Activated CD4-positive, CD25-positive, alpha-beta regulatory T cell treated with anti-CD3 and anti-CD28 coated beads, Interleukin-2, amount 50 U/mL, for 72 hours (primary cell): Measurements from ENCODE around the gene CENPP.

ENCODE experiments used
- DNase-seq: peaks from one replicate; pipeline ENCODE4 v3.0.0; 2021

Gene CENPP

DNA sequence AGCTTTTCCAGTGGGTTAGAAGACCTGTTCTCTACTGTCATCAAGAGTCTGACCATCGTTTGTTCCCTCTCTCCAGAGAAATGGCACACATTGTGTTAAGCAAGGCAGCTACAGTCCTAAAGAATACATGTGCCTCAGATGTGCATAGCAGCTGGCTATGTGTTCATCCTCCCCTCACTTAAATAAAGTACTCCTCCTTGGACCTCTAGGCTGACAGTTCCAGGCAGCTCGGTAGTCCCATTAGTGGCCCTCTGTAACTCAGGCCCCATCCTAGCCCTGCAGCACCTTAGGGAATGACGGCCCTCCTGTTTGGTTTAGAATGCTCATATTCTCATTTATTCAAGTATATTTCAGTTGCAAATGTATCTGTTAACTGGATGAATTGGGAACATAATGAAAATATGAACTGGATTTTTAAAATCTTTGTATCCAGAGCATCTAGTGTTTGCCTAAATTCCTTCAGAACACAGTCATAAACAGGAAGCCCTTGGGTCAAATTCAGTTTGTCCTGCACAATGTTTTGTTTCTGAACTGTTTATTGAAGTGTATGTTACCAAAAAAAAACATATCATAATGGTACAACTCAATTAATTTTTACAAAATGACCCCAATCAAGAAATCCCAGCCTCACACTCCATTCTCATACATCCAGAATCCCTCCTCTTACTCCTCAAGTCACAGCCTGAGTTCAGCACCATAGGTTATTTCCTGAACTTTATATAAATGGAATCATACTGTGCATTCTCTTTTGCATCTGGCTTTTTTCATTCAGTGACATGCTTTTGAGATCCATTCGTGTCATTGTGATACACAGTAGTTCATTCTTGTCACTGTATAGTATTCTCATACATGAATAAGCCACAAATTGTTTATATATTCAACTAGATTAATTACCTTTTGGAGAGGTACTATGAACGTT, 158.1 kb downstream of the CENPP start:
- DNase-seq = no peak

DNA sequence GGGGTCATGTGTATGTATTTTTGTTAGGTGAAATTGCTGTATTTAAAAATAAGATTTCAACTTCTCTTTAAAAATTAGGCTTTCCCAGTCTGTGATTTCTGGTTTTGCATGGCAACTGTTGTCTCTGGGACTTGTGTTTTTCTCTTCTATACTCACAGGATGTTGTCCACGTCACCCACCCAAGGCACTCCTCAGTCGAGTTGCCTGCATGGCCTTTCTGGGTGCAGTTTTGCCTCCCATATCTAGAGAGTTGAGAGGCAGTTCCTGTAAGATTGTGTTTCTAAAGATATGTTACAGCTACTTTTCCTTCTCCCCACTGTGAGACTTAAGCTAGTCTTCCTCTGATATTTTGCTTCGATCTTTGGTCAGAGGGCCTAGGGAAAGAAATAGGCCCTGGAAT, 158.8 kb downstream of the CENPP start:
- no peak for DNase-seq

DNA sequence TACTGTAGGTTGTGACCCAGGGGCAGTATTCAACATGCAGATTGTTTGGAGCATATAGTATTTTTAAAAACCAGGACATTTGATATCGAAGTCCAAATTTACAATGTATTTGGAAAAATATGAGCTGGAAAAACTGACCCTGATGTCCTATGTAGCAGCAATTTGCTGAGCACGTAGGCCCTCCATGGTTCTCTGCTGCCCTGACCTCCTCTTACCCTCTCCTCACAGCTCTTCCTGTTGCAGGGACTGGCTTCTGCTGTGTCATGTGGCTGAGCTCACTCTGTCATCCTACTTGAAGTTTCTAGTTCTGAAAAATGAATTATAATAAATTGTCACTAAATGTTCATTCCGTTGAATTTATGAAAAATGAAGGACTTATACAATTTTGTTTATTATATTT, 160.6 kb downstream of the CENPP start:
- no peak for DNase-seq

DNA sequence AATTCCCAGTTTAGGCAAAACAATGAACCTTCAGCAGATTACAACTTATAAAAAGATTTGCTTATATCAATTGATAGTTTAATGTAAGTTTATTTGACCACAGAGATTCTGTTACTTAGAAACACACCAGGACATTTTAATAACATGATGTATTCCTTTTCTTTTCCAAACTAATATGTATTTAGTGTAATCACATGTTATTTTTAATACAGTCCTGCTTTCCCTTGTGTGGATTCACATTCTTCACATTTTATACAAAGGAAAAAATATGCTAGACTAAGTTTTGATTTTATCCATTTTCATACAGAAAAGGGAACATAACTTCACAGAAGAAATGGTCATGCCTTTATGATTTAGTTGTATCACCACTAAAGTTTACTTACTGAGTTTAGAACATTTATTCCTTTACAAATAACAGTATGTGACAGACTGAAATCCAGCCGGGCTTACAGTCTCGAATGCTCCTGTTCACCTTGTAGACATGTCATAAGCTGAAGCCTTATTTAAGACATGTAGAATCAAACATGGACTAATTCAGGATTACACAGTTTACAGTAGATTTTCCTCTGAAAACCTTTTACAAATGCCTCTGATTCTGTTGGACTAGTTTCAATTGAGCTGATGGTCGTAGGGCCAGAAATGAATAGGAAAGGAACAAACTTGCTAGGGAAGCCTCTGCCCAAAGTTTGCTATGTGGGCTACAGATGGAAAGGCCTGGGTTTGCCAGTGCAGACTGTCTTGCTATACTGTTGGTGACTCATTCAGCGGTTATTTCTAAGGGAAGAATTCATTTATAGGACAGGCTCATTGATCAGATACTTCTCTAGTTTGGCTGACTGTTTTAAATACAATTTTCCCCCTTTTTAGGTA, 163.2 kb downstream of the CENPP start:
- DNase-seq = no peak

DNA sequence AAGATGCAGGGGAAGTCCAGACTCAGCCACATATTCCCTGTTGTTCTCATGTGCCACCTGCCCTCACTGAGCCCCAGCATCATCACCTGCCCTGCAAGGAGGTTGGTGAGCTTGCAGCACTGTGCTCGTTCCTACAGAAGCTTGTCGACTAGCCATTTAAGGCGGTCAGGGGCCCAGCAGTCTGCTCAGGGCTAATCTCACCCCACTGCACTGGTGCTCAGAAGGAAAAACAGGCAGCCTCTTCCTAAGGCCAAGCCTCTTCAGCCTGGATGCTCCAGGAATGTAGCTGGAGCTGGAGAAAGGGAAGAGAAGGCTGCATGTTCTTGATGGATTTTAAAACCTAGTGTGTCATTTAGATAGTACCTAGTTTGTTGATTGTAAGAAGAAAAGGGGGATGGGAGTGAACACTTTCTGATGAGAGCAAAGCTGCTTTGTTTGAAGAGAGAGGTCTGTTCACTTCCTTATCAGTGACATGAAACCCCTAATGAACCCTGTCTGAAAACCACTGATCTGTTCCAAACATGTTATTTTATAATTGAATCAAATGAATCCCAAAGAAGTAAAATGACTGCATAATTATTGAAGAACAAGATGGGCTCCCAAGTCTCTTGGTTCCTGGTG, 167.1 kb downstream of the CENPP start:
- DNase-seq = no peak

DNA sequence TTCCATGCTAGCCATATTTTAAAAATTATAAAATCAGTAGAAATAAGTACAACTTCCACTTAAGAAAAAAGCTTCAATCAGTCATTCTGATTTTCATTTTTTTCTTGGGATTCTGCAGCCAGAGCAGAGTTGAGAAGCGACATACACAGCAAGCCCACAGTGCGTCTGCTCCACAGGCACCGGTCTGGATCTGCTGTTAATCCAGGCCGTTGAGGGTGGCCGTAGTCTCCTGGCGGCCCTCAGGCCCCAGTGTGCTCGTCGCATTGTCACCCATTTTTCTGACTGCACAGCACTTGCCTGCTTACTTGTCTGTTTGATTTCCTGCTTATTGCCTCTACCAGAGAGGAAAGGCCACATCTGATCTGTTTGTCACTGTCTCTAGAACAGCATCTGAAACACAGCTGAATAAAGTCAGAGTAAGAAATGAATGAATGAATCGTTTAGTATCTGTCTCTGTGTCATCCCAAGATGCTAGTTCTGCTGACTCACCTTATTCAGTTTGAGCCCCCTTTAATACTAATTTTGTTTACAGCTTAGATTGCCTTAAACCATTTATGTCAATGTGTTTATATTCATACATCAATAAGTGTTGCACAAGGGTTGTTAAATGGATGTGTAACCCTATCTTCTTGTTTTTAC, 168.1 kb downstream of the CENPP start:
- DNase-seq = no peak

DNA sequence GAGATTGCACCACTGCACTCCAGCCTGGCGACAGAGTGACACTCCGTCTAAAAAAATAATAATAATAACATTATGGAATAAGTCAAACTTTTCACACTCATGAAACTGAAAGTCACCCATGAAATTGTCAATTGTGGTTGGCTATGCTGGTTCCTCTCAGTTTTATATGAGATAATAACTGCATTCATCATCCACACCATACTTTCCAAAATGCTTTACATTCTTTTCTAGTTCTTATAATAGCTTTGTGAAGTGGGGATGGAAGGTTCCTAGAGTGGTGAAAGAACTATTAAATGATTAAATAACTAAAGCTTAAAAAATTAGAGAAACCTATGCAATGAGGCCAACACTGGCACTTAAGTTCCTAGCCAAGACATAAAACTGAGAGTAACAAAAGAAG, 169.1 kb downstream of the CENPP start:
- no peak for DNase-seq

DNA sequence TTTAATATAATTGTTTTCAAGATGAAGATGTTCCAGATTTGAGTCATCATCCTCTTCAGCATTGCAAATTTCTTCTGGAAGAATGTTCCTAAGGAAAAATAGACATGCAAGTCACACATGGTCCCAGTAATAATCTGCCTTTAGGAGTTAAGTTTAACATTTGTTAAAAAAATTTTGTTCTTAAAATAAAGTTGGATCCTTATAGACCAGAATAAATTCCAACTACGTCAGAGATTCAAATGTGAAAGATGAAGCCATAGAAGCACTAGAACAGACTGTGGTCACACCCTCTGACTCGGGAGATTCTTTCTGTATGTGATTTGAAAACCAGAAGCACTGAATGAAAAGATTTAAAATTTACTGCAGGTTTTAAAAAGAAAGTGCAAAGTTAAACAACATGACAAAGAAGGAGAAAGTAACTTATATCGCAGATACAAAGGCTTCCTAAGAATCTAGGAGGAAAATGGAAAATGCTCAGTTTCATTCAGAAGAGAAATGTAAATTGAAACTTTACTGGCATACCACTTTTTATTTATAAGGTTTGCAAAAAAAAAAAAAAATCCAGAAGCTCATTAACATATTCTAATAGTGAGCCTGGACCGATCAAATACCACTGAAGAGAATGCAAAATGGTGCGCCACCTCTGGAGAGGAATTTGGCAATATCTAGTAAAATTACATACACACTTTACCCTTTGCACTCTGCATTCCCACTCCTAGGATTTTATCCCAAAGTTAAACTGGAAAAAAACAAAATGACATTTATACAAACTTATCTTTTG, 170.8 kb downstream of the CENPP start:
- DNase-seq = no peak

DNA sequence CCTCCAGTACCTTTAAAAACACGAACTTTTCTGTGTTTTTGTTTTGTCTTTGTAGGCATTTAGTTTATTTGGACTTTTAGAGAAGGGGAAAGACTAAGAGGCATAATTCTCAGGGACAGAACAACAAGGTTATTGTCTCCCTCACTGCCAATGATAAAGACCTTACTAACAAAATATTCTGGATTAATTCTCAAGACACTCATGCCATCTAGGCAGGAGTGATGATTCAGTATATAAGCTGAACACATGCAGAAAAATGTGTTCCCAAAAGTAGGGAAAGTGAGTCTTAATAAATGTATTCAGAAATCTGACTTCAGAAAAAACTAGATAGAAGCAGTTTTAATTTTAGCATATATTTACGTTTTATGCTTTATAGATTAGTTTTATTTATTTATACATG, 173.9 kb downstream of the CENPP start:
- DNase-seq = no peak

DNA sequence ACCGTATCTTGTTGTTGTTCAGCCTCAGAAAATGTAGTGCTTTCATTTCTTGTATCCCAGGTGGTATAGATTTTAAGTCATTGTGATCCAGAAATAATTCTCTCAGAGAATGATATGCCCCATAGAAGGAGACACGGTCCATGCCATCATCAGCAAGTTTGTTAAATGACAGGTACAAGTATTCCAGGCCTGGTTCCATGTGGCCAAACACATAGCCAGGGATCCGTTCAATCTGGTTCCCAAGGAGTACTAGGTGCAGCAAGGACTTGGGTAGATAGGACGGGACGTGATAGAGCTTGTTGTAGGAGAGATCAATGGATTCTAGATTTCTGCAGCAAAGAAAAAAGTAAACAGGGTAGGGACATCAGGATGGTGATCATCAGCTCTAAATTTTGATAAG, 175.0 kb downstream of the CENPP start:
- DNase-seq = no peak

DNA sequence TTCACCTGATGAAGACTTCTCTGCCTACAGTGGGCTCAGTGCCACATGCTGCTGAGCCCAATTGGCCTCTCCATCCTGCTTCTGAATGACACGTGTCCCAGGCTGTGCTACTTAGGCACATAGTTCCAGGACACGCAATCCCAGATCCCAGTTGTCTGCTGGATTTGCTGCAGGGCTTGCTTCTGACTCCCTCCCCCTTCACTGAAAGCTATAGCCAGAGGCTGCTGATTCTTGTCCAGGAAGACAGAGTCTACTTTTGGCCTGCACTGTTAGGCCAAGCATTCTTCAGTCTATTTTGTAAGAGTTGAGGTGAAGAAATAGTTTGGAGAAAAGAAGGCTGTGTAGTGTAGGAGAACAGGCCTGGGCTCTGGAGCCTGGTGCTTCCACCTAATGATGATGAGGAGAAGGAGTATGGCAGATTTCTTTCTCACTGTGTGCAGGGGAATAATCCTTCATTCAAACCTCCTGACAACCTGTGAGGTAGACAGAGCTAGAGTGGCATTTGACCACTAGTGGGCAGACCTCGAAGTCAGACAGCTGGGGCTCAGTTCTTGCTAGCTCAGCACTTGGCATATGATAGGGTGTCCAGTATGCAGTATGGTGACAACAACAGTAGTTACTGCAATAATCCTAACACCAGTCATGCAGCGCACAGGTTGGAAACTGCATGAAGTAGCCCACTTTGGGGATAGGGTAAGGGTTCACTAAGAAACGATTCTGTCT, 176.1 kb downstream of the CENPP start:
- DNase-seq = no peak

DNA sequence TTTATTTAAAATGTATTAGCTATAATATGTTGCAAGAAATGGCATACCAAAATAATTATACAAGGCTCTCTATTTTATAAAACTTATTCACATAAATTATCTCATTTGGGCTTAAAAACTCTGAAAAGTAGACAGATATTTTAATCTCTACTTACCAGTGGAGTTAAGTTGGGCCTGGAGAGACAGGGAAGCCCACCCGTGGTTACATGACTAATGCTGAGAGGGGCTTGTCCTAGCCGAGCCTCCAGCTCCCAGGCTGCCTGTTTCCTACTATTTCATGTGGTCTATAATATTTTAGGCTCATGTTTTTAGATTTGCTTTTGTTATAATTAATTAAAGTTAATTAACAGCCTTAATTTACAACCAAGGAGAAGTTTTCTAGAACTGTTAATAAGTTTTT, 177.4 kb downstream of the CENPP start:
- no peak for DNase-seq

DNA sequence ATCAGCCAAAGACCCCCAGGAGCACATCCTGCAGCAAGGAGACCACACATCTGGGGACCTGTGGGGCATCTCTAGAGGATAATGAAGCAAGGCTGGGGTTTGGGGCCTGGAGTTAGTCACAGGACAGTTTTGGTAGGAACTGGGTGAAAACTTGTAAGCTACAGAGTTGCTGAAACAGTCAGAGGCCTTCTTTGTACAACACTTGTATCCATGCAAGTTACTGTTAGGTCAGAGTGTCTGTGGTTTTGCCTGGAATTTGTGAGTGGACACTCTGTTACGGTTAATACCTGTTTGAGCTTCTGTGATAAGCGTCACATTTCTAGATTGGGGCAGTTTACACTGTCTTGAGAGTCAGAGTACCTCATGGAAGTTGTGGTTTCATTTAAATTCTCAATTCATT, 179.1 kb downstream of the CENPP start:
- no peak for DNase-seq

DNA sequence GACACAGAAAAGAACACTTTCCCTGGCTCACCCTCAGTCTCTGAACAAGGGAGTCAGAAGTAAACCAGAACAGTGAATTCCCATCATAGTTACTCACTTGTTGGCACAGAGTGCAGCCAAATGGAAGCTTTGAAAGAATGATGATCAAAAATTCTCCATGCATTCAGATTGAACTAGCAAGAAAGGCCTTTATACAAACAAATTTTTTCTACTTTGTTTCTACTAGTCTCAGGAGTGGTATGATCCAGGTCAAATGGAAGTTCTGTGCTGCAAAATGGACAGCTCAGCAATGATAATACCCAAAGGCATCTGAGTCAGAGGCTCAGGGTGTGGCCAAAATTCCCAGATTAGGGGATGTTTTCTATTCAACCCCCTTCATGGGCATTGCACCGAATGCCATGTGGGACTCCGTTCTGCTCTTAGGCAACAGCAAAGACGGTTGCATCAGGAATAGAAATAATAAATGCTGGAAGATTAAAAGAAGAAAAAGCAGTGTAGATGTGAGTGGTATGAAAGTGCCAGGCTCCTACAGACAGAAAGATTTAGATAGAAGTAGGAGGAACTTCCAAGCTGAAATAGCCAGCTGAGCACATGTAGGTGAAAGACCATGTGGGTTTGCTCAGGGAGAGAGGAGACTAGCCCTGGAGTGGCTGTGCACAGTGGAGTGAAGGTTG, 180.6 kb downstream of the CENPP start:
- DNase-seq = no peak

DNA sequence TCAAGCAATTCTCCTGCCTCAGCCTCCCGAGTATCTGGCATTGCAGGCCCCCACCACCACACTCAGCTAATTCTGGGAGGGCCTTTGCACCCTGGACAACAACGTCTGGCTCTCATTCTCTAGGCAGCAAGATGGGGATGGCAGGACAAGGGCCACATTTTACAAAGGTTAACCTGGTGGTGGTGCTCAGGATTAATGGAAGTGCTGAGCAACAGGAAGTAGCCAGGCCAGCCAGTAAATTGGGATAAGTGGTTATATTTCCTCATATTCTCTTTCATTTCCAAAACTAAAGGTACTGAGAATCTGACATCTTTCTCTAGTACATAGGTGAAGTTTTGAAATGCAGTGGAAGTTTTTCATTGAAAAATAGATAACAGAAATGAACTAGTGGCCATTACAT, 181.3 kb downstream of the CENPP start:
- no peak for DNase-seq

DNA sequence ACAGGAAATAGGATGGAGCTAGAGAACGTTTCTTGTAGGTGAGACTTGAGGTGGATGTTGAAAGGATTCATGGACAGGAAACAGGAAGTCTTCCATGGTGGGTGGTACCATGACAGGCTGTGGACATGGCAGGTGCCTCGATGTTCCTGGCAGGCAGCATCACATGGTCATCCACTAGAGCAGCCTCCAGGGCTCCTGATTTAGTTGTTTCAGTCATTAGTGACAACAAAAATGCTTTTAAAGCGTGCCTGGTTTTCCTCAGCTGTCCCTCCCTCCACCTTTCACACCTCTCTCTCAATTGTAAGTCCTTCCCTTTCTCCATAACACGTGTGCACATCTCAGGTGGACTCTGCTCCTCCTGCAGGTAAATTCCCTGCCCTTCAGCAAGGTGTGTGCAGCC, 181.7 kb downstream of the CENPP start:
- DNase-seq = no peak

DNA sequence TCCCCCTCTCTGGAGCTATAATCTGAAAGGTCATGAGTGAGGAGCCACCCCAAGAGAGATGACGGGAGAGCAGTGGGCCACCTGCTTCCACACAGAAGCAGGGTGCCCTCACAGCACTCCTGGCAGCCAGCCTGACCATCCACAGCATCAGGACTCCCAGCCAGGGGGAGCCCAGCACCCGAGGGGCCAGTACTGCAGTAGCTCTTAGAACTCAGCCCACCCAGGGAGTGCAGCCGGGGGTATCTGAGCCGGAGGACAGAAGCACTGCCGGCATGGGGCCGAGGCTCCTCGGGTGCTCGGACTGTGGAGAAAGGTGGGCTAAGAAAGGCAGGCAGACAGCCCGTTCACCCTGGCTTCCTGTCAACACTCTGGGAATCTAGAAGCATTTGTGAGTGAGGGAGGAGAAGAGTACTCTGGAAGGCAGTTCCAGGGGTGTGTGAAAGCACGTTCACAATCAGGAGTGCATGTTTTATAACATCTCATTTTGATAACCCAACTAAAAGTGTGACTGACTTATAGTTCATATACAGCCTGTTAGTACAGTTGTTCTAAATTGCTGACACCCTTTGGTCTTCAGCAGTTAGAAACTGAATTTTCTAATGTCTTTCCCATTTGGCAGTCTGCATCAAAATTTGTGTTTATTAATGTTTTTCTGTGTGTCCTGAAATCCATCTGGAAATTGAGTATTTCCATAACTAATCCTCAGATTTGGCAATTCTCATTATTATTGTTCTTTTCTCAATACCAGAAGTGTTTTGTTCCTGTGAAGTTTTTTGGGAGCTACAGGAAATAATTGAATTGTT, 182.5 kb downstream of the CENPP start:
- no peak for DNase-seq

DNA sequence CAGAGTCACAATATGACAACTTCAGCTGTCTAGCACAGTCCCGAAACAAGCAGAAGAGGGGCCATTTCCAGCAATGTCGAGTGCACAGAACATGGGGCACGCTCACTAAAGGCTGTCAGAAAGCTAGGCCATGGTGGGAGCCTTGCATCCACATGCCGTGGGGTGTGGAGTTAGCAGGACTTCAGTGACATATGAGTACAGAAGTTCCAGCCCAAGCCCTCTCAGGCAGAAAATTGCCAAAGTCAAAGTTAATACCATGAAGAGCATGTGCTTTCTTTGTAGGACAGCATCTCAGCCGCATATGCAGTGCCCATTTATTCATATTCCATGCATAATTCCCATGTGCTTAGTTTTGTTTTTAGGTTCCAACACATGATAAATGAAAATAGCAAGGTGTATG, 183.3 kb downstream of the CENPP start:
- DNase-seq = no peak

DNA sequence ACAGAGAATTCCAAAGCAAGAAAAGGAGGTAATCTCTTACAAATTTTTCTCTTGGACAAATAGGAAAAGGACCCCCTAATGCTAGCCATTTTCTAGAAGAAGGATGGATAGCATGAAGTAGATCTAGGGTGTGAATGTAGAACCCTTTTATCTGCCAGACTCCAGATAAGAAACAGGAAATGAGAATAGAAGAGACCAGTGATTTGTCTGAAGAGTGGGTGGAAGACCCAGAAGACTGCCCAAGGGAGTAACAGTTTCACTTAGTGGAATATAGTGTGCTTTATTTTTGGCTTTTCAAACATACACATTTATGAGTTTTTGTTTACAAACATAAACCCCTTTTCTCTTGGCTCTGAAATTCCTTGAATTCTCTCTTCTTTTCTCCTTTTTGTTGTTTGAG, 185.0 kb downstream of the CENPP start:
- DNase-seq = no peak

DNA sequence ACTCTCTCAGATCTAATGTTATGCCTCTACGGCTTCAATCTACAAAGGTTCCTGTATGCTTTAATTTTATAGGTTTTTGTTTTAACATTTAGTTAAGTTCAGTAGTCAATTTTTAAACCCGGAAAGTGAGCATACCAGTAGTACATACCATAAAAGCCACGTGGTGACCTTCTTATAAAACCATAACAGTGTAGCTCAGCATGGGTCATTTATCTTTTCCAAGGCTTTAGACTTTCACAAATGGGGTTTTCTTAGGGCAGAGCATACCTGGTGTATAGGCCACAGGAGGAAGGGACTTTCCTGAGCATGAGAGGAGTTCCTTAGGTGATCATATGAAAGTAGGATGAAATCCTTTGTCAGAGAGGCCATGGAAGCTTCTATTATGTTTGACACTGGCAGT, 186.9 kb downstream of the CENPP start:
- no peak for DNase-seq
